Stomach (tissue), 9 donors: Measurements from ENCODE around the gene DOK6. TPM values are rescaled to one million over a fixed set of nuclear protein-coding genes. Genes with fewer than 3 reads are reported as not detected.

ENCODE experiments used
- DNase-seq, 2 donors: peaks; one replicate each; pipeline versions ENCODE4 v3.0.0 to v3.0.0-alpha.2; 2013 to 2019
- H3K27ac ChIP-seq, 5 donors: fragments of 200-600 bp in 4 of 5; sonication (generic) in 4 of 5; one replicate each; pipeline ENCODE4 v1.5.1; 2013 to 2019; ENCODE audit warnings: mild to moderate bottlenecking in 1 of 5, moderate library complexity in 1 of 5
- H3K27me3 ChIP-seq, 3 donors: fragments of 200-600 bp; sonication (generic); one replicate each; pipeline ENCODE4 v1.5.1; 2017 to 2019; ENCODE audit warnings: mixed run types in 1 of 3
- H3K36me3 ChIP-seq, 4 donors: fragments of 200-600 bp; sonication (generic); 1 replicate in 3 of 4; 2 replicates in 1 of 4; pipeline ENCODE4 v1.5.1; 2016 to 2019
- H3K4me1 ChIP-seq, 4 donors: fragments of 200-600 bp; sonication (generic); one replicate each; pipeline ENCODE4 v1.5.1; 2016 to 2019
- H3K4me3 ChIP-seq, 4 donors: fragments of 200-600 bp; sonication (generic) in 3 of 4; one replicate each; pipeline ENCODE4 v1.5.1; 2016 to 2019; ENCODE audit warnings: mild to moderate bottlenecking in 1 of 4
- H3K9me3 ChIP-seq, 4 donors: fragments of 200-600 bp; sonication (generic); one replicate each; pipeline ENCODE4 v1.5.1; 2016 to 2019
- CTCF ChIP-seq, 7 experiments: fragments of 450-650 bp in 4 of 7; fragments of 200-600 bp in 3 of 7; sonication (generic) in 3 of 7; IDR thresholded peaks; one replicate each; pipeline ENCODE4 v1.5.1; 2016 to 2019; ENCODE audit warnings: antibody characterized with exemption in 7 of 7, control low read depth in 2 of 7, mild to moderate bottlenecking in 1 of 7
- EP300 ChIP-seq: sonication (generic); formaldehyde crosslinking; IDR thresholded peaks from one replicate; pipeline ENCODE4 v1.6.1; 2017; ENCODE audit warnings: antibody characterized with exemption
- POLR2A ChIP-seq, 4 donors: fragments of 450-650 bp; IDR thresholded peaks; one replicate each; pipeline ENCODE4 v1.6.1; 2016; ENCODE audit warnings: antibody characterized with exemption in 4 of 4, control low read depth in 2 of 4, mild to moderate bottlenecking in 1 of 4, moderate library complexity in 1 of 4
- POLR2AphosphoS5 ChIP-seq, 3 donors: sonication (generic); formaldehyde crosslinking; IDR thresholded peaks; one replicate each; pipeline ENCODE4 v1.6.1; 2016; ENCODE audit warnings: antibody characterized with exemption in 3 of 3
- WGBS, 5 donors: extraction: QIAGEN DNeasy Blood & Tissue Kit in 3 of 5; methylation state at CpG; one replicate each; pipeline versions ENCODE4 v1.1.5 to v1.1.7; 2013 to 2018; 5-methylcytosine and 5-hydroxymethylcytosine counted together
- intact Hi-C: fragments of 100-400 bp; cut with DNase I; formaldehyde crosslinking; loops from one replicate; pipeline ENCODE4 v1.15.1; 2023; ENCODE audit warnings: low total_unique reads
- polyA plus RNA-seq, 3 donors: library from polyadenylated mRNA; stranded (reverse); fragments of 200-250 nt; gene quantifications; one replicate each; pipeline ENCODE4 v1.2.3, GENCODE V29; 2013
- total RNA-seq, 5 donors: library from RNA; depleted of rRNA; stranded (reverse); fragments of >200 nt; gene quantifications; one replicate each; pipeline versions ENCODE4 v1.1.0 to v1.2.3, GENCODE V29; 2014 to 2016
- donor health status: healthy with polysubstance abuse.
- donor health status: Bipolar disorder and iron deficiency.
- donor health status: healthy.

Gene DOK6
- total and polyA plus RNA-seq, 8 donors = 0.18 to 10.1 (median 1.7) TPM; not detected in 1

- DNase-seq = no peak
- H3K27ac ChIP-seq = no peak overlapping the region
- no peak overlapping the region for H3K4me3 ChIP-seq
- H3K4me1 ChIP-seq = no peaks in the 10 kb centered on the region
- H3K9me3 ChIP-seq = no peaks in the 10 kb centered on the region
- H3K36me3 ChIP-seq = no peaks in the 10 kb centered on the region
- no peaks in the 10 kb centered on the region for H3K27me3 ChIP-seq
- 84 to 95% (median 94%) methylated on average over 4 of the region's 4 CpGs for whole genome bisulfite sequencing, 5 donors
- TF ChIP-seq POLR2AphosphoS5 (IDR thresholded peaks at IDR 0.05) = no peak
- intact Hi-C loops = no loop called here
Measured at GRCh38 chr18:69616114-69616513, 215.4 kb downstream of the DOK6 start.

GRCh38 chr18:69617408-69617807 lies 216.7 kb downstream of the DOK6 start:
- DNase-seq = no peak
- H3K9me3 ChIP-seq = no peaks in the 10 kb centered on the region
- no peak overlapping the region for H3K27ac ChIP-seq
- no peak overlapping the region for H3K4me3 ChIP-seq
- TF ChIP-seq CTCF (IDR thresholded peaks at IDR 0.05) = no peak
- TF ChIP-seq EP300 = no peak
- no peak for TF ChIP-seq POLR2AphosphoS5 (IDR thresholded peaks at IDR 0.05)
- TF ChIP-seq POLR2A (IDR thresholded peaks at IDR 0.05) = no peak
- no peaks in the 10 kb centered on the region for H3K27me3 ChIP-seq
- H3K36me3 ChIP-seq = no peaks in the 10 kb centered on the region
- 87 to 92% (median 88%) methylated on average over 4 of the region's 4 CpGs for WGBS, 5 donors
- intact Hi-C loops = no loop called here
- no peaks in the 10 kb centered on the region for H3K4me1 ChIP-seq

- 69 to 86% (median 83%) methylated on average over 4 of the region's 4 CpGs for WGBS, 5 donors
- H3K9me3 ChIP-seq = no peaks in the 10 kb centered on the region
- TF ChIP-seq POLR2AphosphoS5 (IDR thresholded peaks at IDR 0.05) (no peak), EP300 (no peak), CTCF (IDR thresholded peaks at IDR 0.05) (no peak), POLR2A (IDR thresholded peaks at IDR 0.05) (no peak)
- no peak overlapping the region for H3K27ac ChIP-seq
- H3K4me1 ChIP-seq = no peaks in the 10 kb centered on the region
- H3K36me3 ChIP-seq = no peaks in the 10 kb centered on the region
- no peaks in the 10 kb centered on the region for H3K27me3 ChIP-seq
- no peak for DNase-seq
- intact Hi-C loops = no loop called here
- no peak overlapping the region for H3K4me3 ChIP-seq
Measured at GRCh38 chr18:69617888-69618287, 217.2 kb downstream of the DOK6 start.

- Histone ChIP-seq H3K4me1 (no peaks in the 10 kb centered on the region), H3K4me3 (no peak overlapping the region), H3K36me3 (no peaks in the 10 kb centered on the region), H3K27ac (no peak overlapping the region), H3K9me3 (no peaks in the 10 kb centered on the region), H3K27me3 (no peaks in the 10 kb centered on the region)
- intact Hi-C loops = no loop called here
- TF ChIP-seq EP300 (no peak), CTCF (IDR thresholded peaks at IDR 0.05) (no peak), POLR2A (IDR thresholded peaks at IDR 0.05) (no peak), POLR2AphosphoS5 (IDR thresholded peaks at IDR 0.05) (no peak)
- no peak for DNase-seq
- WGBS, 5 donors = 32 to 44% (median 41%) methylated on average over 3 of the region's 3 CpGs
Measured at GRCh38 chr18:69622184-69622583, 221.5 kb downstream of the DOK6 start.

GRCh38 chr18:69622961-69623360 lies 222.3 kb downstream of the DOK6 start:
- H3K4me1 ChIP-seq = no peaks in the 10 kb centered on the region
- H3K4me3 ChIP-seq = no peak overlapping the region
- WGBS, 5 donors = 55 to 88% (median 71%) methylated on average over 1 of the region's 1 CpG
- no peaks in the 10 kb centered on the region for H3K9me3 ChIP-seq
- no peak overlapping the region for H3K27ac ChIP-seq
- DNase-seq = no peak
- TF ChIP-seq POLR2A (IDR thresholded peaks at IDR 0.05) = no peak
- no peaks in the 10 kb centered on the region for H3K27me3 ChIP-seq
- H3K36me3 ChIP-seq = no peaks in the 10 kb centered on the region
- intact Hi-C loops = no loop called here
